Right lobe of liver (tissue), 4 donors: Measurements from ENCODE around the gene AAGAB.

ENCODE experiments used
- POLR2A ChIP-seq: fragments of 450-650 bp; IDR thresholded peaks from one replicate; pipeline ENCODE4 v1.6.1; 2017; ENCODE audit warnings: antibody characterized with exemption, mild to moderate bottlenecking
- TF ChIP-seq, protein P1 (sequence below), 4 donors: fragments of 200-600 bp in 3 of 4; fragments of 450-650 bp in 1 of 4; IDR thresholded peaks; one replicate each; pipeline versions ENCODE4 v1.5.1 to v1.8.0; 2016 to 2022; ENCODE audit warnings: antibody characterized with exemption in 4 of 4, mild to moderate bottlenecking in 2 of 4
- donor health status: DM: no; HTN: no; CAD: no.
- donor health status: DM: no; HTN: no; CAD: no.
- donor health status: DM: no; HTN: yes; CAD: no.

DNA sequence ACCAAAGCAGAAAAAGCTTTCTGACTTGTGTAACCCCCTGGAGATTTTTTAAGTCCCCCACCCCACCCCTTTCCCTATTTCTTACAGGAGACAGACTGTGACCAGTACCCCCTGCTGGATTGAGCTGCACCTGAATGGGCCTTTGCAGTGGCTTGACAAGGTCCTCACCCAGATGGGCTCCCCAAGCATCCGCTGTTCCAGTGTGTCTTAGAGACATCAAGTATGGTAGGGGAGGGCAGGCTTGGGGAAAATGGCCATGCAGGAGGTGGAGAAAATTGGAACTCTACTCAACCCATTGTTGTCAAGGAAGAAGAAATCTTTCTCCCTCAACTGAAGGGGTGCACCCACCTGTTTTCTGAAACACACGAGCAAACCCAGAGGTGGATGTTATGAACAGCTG is 64.1 kb downstream of the AAGAB start:
- TF ChIP-seq, protein P1, sequence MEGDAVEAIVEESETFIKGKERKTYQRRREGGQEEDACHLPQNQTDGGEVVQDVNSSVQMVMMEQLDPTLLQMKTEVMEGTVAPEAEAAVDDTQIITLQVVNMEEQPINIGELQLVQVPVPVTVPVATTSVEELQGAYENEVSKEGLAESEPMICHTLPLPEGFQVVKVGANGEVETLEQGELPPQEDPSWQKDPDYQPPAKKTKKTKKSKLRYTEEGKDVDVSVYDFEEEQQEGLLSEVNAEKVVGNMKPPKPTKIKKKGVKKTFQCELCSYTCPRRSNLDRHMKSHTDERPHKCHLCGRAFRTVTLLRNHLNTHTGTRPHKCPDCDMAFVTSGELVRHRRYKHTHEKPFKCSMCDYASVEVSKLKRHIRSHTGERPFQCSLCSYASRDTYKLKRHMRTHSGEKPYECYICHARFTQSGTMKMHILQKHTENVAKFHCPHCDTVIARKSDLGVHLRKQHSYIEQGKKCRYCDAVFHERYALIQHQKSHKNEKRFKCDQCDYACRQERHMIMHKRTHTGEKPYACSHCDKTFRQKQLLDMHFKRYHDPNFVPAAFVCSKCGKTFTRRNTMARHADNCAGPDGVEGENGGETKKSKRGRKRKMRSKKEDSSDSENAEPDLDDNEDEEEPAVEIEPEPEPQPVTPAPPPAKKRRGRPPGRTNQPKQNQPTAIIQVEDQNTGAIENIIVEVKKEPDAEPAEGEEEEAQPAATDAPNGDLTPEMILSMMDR (IDR thresholded peaks at IDR 0.05): no peak
- TF ChIP-seq POLR2A: no peak
